Lung (tissue), 12 donors: ENCODE data around the gene SCYL3. TPM values are rescaled to one million over a fixed set of nuclear protein-coding genes. Genes with fewer than 3 reads are reported as not detected.

Experiments
- ATAC-seq: fragments of 200-7000 bp; cut with Tn5 transposase; one replicate; pipeline ENCODE4 v1.9.1; 2020; ENCODE audit warnings: moderate number of reproducible peaks; ENCODE audit not compliant: insufficient read depth, low FRiP score
- DNase-seq, 3 donors: peaks; one replicate each; pipeline ENCODE4 v3.0.0-alpha.2; 2013 to 2017
- H3K27ac ChIP-seq, 2 donors: one replicate each; pipeline ENCODE4 v1.5.1; 2013; ENCODE audit warnings: mild to moderate bottlenecking in 2 of 2, moderate library complexity in 2 of 2, control low read depth in 1 of 2, inconsistent platforms in 1 of 2, low read depth in 1 of 2, low read length in 1 of 2
- H3K27me3 ChIP-seq, 3 donors: one replicate each; pipeline ENCODE4 v1.5.1; 2013; ENCODE audit warnings: low read length in 2 of 3; ENCODE audit not compliant: control insufficient read depth in 3 of 3, insufficient read depth in 3 of 3
- H3K36me3 ChIP-seq, 4 donors: one replicate each; pipeline ENCODE4 v1.5.1; 2013; ENCODE audit warnings: low read length in 4 of 4, mild to moderate bottlenecking in 1 of 4, moderate library complexity in 1 of 4; ENCODE audit not compliant: control insufficient read depth in 4 of 4, insufficient read depth in 4 of 4
- H3K4me1 ChIP-seq, 5 donors: one replicate each; pipeline ENCODE4 v1.5.1; 2013; ENCODE audit warnings: low read length in 5 of 5, mild to moderate bottlenecking in 2 of 5, moderate library complexity in 1 of 5; ENCODE audit not compliant: control insufficient read depth in 5 of 5, insufficient read depth in 5 of 5
- H3K4me3 ChIP-seq: one replicate; pipeline ENCODE4 v1.5.1; 2013; ENCODE audit warnings: mild to moderate bottlenecking, control low read depth, moderate library complexity
- H3K9ac ChIP-seq, 2 donors: one replicate each; pipeline ENCODE4 v1.5.1; 2013; ENCODE audit warnings: low read length in 2 of 2, control low read depth in 1 of 2; ENCODE audit not compliant: insufficient read depth in 1 of 2
- H3K9me3 ChIP-seq, 4 donors: one replicate each; pipeline ENCODE4 v1.5.1; 2013; ENCODE audit warnings: low read length in 3 of 4, mild to moderate bottlenecking in 1 of 4, moderate library complexity in 1 of 4; ENCODE audit not compliant: control insufficient read depth in 4 of 4, insufficient read depth in 3 of 4
- CTCF ChIP-seq: IDR thresholded peaks from 2 replicates; pipeline ENCODE4 v1.5.1; 2012; ENCODE audit warnings: mild to moderate bottlenecking; ENCODE audit errors: control extremely low read depth, extremely low read depth
- WGBS, 2 donors: extraction: QIAGEN DNeasy Blood & Tissue Kit; methylation state at CpG; one replicate each; pipeline ENCODE4 v1.1.7; 2013; 5-methylcytosine and 5-hydroxymethylcytosine counted together
- polyA plus RNA-seq, 2 donors: library from polyadenylated mRNA; stranded (reverse); fragments of 200-250 nt; gene quantifications; one replicate each; pipeline ENCODE4 v1.2.1, GENCODE V29; 2013
- total RNA-seq, 2 donors: library from RNA; depleted of rRNA in 1 of 2; stranded (reverse); fragments of >200 nt in 1 of 2; gene quantifications; one replicate each; pipeline ENCODE4 v1.2.1, GENCODE V29; 2014 to 2021
- donor health status: control.
- donor health status: control.
- donor health status: Bipolar disorder and iron deficiency.
- donor health status: healthy.
- donor health status: DM: yes; HTN: yes; CAD: no.

The SCYL3 gene
- total and polyA plus RNA-seq, 4 donors: 3.8 to 16.0 (median 7.6) TPM

- no peak for TF ChIP-seq CTCF
- Histone ChIP-seq H3K36me3 (peaks cover 2 to 22% (median 9%) of the 10 kb centered on the region in 4 donors), H3K27me3 (no peaks in the 10 kb centered on the region), H3K27ac (no peak overlapping the region), H3K9ac (no peak overlapping the region), H3K4me3 (no peak overlapping the region), H3K9me3 (no peaks in the 10 kb centered on the region), H3K4me1 (peaks cover 0 to 4% (median 3%) of the 10 kb centered on the region in 5 donors)
- 85 to 96% methylated on average over 1 of the region's 1 CpG for WGBS, 2 donors
- DNase-seq (no peak), ATAC-seq (no peak)
Observed at GRCh38 chr1:169886422-169886821, 7.3 kb downstream of the SCYL3 start.

GRCh38 chr1:169885207-169885606 is 8.5 kb downstream of the SCYL3 start:
- WGBS, 2 donors: 92 to 97% methylated on average over 2 of the region's 2 CpGs
- no peak for DNase-seq
- Histone ChIP-seq H3K9ac (no peak overlapping the region), H3K36me3 (peaks cover 2 to 24% (median 9%) of the 10 kb centered on the region in 4 donors), H3K27me3 (no peaks in the 10 kb centered on the region), H3K4me1 (peaks cover 0 to 3% (median 0%) of the 10 kb centered on the region in 5 donors), H3K9me3 (no peaks in the 10 kb centered on the region), H3K4me3 (no peak overlapping the region), H3K27ac (no peak overlapping the region)
- no peak for ATAC-seq
- no peak for TF ChIP-seq CTCF

GRCh38 chr1:169884634-169885033 is 9.1 kb downstream of the SCYL3 start:
- no peak for DNase-seq
- Histone ChIP-seq H3K9me3 (no peaks in the 10 kb centered on the region), H3K27ac (no peak overlapping the region), H3K4me3 (no peak overlapping the region), H3K27me3 (no peaks in the 10 kb centered on the region), H3K36me3 (peaks cover 2 to 24% (median 8%) of the 10 kb centered on the region in 4 donors), H3K4me1 (peaks cover 0 to 3% (median 0%) of the 10 kb centered on the region in 5 donors), H3K9ac (no peak overlapping the region)
- ATAC-seq: no peak
- TF ChIP-seq CTCF: no peak

- peaks cover 0 to 3% (median 0%) of the 10 kb centered on the region in 5 donors for H3K4me1 ChIP-seq
- H3K9ac ChIP-seq: no peak overlapping the region
- H3K4me3 ChIP-seq: no peak overlapping the region
- no peak for ATAC-seq
- peaks cover 5 to 20% (median 9%) of the 10 kb centered on the region in 4 donors for H3K36me3 ChIP-seq
- H3K27ac ChIP-seq: no peak overlapping the region
- TF ChIP-seq CTCF: no peak
- H3K27me3 ChIP-seq: no peaks in the 10 kb centered on the region
- DNase-seq: no peak
- WGBS, 2 donors: 93 to 97% methylated on average over 16 to 20 of the region's 20 CpGs
- no peaks in the 10 kb centered on the region for H3K9me3 ChIP-seq
Observed at GRCh38 chr1:169882039-169882511, 11.6 kb downstream of the SCYL3 start.
